Activated T-helper 9 cell treated with anti-CD3 and anti-CD28 coated beads, Interleukin-2, amount 50 U/mL, for 16 hours (primary cell): ENCODE data around the gene SCAP.
"Not testable (repeated sequence)": the region's sequence is repeated elsewhere in the genome, so short reads cannot be mapped to it uniquely, and the experiment has no call there.

ENCODE experiments used
- DNase-seq: peaks from one replicate; pipeline ENCODE4 v3.0.0-alpha.2; 2020; ENCODE audit warnings: low read depth

SCAP gene

DNA sequence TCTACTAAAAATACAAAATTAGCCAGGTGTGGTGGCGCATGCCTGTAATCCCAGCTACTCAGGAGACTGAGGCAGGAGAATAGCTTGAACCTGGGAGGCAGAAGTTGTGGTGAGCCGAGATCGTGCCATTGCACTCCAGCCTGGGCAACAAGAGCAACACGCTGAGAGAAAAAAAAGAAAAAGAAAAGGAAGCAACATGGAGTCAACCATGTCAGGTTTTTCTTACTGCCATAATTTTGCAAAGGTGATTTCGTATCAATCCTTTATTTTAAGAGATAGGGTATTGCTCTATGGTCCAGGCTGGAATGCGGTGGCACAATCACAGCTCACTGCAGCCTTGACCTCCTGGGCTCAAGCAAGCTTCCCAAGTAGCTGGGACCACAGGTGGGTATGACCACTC, 4.5 kb upstream of the SCAP start:
- DNase-seq, result not testable (repeated sequence)

DNA sequence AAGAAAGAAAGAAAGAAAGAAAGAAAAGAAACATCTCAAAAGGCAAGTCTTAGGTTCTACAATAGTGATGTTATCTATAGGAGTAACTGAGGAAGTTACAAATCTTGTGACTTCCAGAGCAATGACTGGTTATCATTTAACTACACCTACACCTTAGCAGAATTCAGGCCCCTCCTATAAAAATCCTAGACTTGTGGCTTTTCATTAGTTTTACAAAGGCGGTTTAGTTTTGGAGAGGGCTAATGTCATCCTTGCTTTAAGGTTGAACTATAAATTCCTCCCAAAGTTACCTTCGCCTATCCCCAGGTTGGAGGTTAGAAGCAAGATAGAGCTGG, 4.1 kb upstream of the SCAP start:
- DNase-seq, result no peak

DNA sequence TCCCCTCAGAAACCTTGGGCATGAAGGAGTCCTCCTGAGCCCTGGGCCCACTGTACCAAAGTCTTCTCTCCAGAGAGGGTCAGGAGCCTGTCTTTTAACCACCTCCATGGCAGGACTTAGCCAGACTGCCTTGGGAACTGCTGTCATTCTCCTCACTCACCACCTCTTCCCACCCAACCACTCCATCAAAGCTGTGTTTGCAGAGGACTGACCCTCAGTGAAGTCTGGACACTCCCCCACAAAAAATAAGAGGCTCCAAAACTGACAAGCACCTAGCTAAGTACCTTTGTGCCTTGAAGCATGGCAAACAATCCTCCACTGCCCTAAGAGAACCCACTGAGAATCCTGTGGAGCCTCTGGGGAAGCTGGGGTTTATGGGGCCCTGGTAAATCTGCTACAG, 2.3 kb upstream of the SCAP start:
- DNase-seq, result no peak

DNA sequence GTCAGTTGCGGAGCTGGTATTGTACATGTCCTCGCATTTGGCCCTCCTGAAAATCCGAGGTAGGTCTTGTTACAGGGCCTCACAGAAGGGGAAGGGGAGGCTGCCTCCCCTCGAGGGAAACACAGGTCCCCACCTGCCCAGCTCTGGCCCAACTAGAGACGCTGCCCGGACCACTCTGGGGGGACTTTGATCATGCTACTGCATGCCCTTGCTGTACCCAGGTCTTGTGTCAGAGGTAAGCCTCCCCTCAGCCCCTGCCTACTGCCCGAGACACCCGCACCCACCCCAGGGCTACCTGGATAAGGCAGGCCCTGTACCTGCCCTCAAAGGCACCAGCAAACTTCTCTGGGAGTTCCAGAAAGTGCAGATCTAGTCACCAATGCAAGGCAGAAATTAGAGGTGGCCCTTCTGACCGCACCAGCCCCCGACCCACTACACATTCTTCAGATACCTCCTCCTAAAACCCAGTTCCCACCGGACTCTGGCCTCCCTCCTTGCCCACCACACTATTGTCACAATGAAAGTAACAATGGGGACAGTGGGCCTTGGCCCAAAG, 981 bp upstream of the SCAP start:
- no peak for DNase-seq

DNA sequence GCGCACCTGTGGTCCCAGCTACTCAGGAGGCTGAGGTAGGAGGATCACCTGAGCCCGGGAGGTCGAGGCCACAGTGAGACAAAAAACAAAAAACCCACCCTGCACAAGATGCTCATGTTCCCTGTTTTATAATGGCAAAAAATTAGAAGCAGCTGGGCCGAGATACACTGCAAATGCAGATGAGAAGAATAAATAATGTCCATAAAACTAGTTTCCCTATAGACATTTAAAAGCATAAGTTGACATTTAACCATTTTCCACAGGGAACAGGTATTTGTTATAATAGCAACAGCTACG, 537 bp upstream of the SCAP start:
- no peak for DNase-seq

DNA sequence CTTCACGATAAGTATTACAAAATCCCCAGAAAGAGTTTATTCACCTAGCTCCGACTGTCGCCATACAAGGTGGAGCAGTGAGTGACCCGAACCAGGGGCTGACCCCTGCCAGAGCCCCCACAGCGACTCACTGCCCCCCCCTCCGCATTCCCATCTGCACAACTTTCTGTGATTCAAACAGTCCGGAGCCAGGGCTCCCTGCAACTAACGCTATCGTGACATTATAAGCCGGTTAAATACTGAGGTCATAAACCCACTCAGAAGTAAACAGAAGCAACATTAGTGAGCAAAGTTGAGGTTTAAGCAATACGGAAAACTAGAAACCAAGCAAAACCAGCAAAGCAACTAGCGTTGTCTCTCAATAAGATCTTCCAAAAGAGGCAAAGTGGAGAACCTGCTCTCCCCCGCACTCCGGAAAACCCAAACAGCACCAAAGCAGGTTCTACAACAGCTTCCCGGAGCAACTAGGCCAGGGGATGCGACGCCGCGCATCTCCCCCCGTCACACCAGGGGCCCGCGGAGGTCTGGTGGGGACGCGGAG, 642 bp downstream of the SCAP start:
- DNase-seq, result no peak

DNA sequence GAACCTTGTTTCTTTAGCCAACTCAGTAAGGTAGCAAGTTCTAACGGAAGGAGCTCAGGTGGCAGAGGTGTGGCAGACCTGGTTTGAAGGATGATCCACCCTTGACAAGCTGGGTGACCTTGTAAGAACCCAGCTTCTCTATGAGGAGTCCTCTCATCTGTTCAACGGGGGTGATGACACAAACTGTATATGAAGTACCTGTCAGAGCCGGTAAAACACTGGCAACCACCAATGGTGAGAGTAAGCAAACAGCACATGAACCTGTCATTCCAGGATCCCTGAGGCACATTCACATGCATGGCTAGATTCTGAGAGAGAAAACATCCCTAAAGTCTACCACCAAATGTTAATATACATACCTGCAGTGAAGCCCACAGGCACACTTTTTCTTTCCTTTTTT, 2.4 kb downstream of the SCAP start:
- no peak for DNase-seq

DNA sequence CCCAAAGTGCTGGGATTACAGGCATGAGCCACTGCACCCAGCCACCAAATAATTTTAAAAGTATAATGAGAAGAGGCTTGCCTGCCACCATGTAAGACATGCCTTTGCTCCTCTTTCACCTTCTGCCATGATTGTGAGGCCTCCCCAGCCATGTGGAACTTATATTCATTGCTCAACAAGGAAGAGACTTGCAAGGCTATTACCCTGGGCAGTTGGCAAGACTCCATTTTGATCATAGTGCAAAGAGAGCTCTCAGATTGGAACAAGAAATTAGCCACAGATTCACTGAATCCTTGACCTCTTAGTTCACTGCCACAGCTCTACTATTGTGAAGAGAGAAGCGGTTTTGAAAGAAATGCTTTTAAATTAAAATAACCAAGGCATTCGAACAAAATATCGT, 6.1 kb downstream of the SCAP start:
- no peak for DNase-seq

DNA sequence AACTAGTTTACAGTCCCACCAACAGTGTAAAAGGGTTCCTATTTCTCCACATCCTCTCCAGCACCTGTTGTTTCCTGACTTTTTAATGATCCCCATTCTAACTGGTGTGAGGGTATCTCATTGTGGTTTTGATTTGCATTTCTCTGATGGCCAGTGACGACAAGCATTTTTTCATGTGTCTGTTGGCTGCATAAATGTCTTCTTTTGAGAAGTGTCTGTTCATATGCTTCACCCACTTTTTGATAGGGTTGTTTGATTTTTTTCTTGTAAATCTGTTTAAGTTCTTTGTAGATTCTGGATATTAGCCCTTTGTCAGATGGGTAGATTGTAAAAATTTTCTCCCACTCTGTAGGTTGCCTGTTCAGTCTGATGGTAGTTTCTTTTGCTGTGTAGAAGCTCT, 7.4 kb downstream of the SCAP start:
- DNase-seq, result not testable (repeated sequence)

DNA sequence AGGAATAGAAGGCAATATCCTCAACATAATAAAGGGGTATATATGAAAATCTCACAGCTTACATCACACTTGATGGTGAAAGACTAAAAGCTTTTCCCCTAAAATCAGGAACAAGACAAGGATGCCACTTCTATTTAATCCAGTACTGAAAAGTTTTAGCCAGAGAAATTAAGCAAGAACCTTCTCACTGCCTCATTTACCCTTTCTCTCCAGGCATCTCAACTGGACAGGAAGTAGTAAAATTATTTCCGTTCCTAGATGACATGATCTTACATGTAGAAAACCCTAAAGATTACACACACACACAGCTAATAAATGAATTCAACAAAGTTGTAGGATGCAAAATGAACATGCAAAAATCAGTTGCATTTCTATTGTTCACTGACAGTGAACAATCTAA, 11.2 kb downstream of the SCAP start:
- no peak for DNase-seq

DNA sequence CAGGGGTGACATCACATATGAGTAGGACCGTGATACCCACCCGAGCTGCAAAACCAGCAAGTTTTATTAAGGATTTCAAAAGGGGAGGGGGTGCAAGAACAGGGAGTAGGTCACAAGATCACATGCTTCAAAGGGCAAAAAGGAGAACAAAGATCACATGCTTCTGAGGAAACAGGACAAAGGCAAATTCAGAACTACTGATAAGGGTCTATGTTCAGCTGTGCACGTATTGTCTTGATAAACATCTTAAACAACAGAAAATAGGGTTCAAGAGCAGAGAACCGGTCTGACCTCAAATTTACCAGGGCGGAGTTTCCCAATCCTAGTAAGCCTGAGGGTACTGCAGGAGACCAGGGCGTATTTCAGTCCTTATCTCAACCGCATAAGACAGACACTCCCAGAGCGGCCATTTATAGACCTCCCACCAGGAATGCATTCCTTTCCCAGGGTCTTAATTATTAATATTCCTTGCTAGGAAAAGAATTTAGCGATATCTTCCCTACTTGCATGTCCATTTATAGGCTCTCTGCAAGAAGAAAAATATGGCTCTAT, 16.1 kb downstream of the SCAP start:
- not testable (repeated sequence) for DNase-seq

DNA sequence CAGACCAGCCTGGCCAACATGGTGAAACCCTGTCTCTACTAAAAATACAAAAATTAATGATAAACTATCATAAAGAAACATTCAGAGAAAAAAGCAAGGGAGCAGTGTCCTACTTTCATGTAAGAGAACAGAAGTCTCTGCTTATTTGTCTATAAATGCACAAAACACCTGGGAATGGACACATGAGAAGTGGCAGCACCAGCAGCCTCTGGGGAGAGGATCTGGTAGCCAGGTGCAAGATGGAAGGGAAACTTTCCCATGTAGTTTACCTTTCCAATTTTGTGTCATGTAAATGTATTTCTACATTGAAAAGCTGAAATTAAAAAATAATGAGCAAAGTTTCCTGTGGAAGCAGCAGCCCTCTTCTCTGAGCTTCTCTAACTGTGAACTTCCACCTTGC, 18.8 kb downstream of the SCAP start:
- no peak for DNase-seq

DNA sequence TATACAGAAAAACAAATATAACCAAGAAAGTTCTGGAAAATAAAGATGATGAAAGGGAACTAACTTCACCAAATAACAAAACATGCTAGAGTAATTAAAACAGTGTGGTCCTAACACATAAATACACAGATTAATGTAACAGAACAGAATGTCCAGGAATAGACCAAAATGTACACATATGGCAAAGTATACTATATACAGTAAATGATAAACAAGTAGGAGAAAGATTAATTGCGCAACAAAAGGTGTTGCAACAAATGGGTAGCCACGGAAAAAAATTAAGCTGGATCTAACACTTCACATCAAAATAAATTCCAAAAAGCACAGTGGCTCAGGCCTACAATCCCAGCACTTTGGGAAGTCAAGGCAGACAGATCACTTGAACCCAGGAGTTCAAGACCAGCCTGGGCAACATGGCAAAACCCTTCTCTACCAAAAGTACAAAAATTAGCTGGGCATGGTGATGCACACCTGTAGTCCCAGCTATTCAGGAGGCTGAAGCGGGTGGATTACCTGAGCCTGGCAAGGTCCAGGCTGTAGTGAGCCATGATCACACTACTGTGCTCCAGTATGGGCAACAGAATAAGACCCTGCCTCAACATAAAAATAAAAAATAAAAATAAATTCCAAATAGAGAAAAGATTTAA, 19.8 kb downstream of the SCAP start:
- no peak for DNase-seq

DNA sequence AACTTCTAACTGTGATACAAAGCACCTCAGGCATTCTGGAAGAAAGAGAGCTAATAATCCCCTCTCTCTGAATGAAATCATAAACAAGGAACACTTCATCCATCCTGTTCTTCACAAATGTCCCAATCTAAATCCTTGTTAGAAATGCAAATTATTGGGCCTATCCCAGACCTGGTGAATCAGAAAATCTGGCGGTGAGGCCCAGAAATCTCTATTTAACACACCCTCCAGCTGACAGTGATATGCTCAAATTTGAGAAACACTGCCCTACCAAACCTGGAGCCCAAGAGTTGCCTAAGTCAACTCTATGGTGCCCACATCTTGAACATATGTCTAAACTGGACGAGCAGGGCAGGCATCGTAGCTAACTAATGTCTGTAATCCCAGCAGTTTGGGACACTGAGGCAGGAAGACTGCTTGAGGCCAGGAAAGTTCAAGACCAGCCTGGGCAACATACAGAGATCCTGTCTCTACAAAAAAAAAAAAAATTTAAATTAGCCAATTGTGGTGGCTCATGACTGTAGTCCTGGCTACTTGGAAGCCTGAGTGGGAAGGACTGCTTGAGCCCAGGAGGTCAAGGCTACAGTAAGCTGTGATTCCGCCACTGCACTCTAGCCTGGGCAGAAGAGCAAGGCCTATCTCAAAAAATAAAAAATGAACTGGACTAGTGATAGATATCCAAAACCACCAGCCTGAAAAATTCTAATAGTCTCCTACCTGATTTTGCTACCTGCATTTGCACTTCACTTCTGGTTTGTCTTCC, 23.1 kb downstream of the SCAP start:
- DNase-seq, result no peak

DNA sequence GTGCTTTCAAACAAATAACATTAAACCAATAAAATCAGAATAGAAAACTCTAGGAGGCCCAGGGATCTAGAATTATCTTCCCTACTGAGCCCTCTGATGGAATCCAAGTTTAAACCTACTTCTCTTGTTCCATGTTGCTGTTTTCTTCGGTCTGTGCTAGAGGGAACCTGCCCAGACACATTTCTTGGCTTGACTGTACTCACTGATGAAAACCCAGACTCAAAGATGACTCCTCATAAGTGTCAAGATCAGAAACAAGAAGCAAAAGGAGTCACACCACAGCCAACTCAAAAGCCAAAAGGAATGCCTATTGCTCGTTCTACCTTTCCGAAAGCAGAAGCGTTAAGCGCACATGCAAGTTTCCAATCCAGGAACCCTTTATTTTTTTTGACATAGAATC, 31.6 kb downstream of the SCAP start:
- no peak for DNase-seq

DNA sequence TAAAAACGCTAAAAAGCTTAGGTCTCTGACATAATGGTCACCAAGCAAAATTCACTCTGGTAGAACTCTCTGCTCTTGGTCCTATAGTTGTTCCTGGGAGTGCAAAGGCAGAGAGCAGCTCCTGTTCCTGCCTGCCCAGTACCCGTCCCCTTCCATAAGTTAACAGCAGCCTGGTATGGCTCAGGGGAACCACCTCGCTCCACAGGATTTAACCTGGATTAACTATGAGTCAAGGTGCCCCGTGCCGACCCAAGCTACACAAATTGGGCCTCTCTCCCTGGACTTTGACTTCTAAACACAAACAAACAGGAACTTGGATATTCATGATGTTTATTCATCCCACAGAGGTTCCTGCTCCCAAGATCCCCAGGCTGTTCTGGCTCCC, 32.1 kb downstream of the SCAP start:
- no peak for DNase-seq

DNA sequence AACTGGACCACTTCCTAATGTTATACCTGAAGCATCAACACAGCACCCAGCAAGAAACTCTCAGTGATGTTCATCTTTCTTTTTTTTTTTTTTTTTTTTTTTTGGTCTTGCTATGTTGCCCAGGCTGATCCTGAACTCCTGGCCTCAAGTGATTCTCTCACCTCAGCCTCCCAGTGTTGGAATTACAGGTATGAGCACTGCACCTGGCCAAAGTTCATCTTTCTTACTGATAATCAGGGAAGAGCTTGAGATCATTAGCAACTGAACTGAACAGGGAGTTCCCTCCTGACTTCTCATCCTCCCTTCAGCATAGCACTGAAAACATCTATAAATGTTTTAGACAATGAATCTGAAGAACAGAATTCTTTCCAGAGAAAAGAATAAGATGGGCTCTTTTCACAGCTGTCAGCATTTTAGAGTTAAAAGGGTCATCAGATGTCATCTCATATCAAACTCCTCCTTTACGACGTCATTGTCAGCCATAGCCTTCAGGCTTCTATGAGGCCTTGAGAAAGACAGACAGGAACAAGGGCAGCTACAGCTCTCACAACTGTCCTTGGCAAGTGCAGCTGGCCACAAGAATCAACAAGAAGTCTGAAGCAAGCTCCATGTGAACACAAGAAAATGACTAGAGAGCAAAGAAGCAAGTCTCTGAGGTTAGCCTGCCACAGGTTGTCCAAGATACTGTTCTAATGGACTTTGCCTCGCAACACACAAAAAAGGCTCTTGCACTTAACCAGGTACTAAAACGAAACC, 33.8 kb downstream of the SCAP start:
- no peak for DNase-seq

DNA sequence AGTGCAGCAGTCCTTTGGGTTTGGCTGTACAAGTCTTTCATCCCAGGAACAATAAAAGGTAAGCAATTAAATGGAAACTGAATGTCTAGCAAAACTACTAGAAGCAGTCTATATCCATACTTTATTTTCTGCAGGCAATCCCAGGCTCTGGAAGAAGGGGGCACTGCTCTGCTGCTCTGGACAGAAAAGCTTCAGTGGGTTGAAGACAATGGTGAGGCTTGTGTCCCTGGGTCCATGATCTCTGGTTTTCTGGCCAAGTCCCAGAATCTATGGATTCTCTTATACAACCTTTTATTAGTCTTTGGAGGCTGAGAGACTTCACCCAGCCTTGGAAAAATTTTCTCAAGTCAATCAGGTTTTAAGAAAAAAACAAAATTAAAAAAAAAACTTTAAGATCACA, 35.6 kb downstream of the SCAP start:
- DNase-seq, result no peak

DNA sequence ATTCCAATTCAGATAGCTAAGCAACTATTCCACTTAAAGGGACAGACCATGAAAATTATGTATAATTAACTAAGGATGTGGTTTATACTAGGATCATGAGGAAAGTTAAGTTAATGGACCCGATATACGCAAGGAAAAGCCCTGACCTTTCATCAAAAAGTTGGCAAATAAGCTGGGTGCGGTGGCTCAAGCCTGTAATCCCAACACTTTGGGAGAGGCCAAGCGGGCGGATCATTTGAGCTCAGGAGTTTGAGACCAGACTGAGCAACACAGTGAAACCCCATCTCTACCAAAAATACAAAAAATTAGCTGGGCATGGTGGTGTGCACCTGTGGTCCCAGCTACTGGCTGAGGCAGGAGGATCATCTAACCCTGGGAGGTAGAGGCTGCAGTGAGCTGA, 39.6 kb downstream of the SCAP start:
- DNase-seq, result no peak

DNA sequence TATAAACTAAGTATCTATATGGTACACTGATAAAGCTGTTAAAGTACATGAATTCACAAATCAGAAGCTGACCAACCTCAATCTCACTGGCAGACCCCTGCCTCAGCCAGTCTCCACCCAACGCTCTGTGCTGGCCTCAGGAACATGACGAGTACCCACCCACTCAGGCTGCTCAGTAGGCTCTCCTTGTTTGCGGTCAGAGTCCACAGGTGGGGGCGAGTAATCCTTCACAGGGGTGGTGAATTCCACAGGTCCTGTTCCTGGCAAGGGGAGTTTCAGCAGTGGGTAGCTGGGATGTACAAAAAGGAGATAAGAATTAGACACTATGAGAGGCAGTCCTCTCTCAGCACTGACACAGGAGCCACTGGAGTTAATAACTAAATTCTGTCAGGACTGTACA, 40.9 kb downstream of the SCAP start:
- DNase-seq, result no peak

DNA sequence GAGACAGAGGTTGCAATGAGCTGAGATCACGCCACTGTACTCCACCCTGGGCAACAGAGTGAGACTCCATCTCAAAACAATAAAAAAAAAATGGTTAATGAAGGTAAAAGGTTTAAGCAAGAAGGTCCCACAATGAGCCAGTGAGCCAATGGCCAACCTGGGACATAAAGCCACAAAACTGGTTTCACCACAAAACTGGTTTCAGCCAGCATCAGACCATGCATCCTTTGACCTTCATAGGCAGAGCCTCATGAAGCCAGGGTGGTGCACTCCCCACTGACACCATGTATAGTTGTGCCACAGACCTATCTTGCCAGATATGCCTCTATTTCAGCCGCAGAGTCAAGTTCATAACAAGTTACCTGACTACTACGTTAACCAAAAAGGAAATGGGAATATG, 41.9 kb downstream of the SCAP start:
- DNase-seq, result no peak

DNA sequence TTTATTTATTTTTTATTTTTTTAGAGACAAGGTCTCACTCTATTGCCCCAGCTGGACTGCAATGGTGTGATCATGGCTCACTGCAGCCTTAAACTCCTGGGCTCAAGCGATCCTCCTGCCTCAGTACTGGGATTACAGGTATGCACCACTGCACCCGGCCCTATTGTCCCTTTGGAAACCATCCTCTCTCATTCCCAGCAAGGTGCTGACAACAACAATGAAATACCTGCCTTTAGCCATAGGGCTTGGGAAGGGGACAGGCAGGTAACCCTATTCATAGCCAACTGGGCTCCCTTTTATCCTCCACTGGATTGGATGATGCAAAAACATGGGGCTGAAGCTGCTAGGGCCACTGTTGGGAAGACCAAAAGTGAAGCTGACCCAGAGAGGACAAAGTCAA, 43.1 kb downstream of the SCAP start:
- no peak for DNase-seq

DNA sequence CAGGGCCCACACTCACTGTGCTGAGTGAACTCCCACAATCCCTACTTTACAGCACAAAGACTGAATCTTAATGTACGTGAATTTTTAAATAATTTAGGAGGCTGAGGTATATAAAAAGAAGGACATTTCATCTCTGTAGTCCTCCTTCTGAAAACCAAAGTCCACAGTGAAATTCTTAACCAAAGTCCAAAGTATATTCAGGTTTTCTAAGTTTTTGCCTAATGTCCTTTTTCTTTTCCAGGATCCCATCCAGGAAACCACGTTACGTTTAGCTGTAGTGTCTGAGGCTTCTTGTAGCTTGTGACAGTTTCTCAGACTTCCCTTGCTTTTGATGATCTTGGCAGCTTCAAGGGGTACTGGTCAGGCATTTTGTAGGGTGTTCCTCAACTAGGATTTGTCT, 44.5 kb downstream of the SCAP start:
- no peak for DNase-seq
